ENCODE results near the gene PRDX1.
"Not testable (repeated sequence)": the region's sequence is repeated elsewhere in the genome, so short reads cannot be mapped to it uniquely, and the experiment has no call there.

GRCh38 chr1:45519774-45520173, 1.9 kb downstream of the PRDX1 start:
- not testable (repeated sequence) for TF ChIP-seq CTCF, POLR2A (IDR thresholded peaks at IDR 0.05)
